Activated CD4-positive, CD25-positive, alpha-beta regulatory T cell treated with anti-CD3 and anti-CD28 coated beads, Interleukin-2, amount 50 U/mL, for 24 hours (primary cell): ENCODE measurements around the gene RABGGTA.
"Not testable (repeated sequence)": the region's sequence is repeated elsewhere in the genome, so short reads cannot be mapped to it uniquely, and the experiment has no call there.

Experiments
- ATAC-seq, 2 donors: fragments of 150-1000 bp; cut with Tn5 transposase; one replicate each; pipeline ENCODE4 v1.10.0; 2021; ENCODE audit warnings: mild to moderate bottlenecking in 1 of 2, moderate library complexity in 1 of 2

RABGGTA gene

DNA sequence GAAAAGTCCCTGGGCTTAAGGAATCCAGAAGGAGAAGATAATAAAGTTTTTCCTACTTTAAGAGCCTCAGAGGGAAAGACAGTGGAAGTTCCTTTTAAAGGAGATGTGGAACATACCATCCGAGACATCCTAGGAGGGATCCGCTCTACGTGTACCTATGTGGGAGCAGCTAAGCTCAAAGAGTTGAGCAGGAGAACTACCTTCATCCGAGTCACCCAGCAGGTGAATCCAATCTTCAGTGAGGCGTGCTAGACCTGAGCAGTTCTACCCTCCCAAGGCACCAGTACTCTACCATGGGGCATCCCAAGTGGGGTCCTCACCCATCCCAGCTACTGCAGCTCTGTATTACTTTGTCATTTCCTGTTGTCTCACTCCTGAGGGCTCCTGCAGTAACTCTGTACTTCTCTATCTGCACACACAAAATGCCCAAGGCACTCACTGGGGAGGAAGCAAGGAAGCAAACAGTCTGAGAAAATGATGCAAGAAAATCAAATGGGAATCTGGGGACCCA is 32.8 kb downstream of the RABGGTA start:
- no peak for ATAC-seq

GRCh38 chr14:24238123-24238522 is 33.3 kb downstream of the RABGGTA start:
- ATAC-seq: no peak

DNA sequence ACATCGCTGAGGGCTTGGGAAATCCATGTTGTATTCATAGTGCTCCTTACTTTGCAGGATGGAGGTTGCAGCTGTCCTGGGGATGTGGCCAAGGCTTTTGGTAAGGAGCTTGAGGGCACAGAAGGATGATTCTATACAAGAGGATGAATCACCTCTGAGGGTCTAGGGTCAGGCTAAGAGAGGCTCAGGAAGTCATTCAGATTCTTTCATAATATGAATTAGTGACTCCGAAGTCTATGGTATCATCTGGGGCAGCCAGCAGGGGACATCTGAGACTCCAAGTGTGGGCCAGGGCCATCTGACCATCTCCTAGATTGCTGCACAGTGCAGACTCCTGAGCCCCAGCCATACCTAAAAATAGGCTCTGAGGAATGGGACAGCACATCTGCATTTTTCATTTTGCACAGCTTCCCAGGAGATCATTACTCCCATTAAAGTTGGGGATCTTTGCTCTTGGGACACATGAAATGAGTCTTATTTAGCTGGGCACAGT is 33.9 kb downstream of the RABGGTA start:
- ATAC-seq: no peak

DNA sequence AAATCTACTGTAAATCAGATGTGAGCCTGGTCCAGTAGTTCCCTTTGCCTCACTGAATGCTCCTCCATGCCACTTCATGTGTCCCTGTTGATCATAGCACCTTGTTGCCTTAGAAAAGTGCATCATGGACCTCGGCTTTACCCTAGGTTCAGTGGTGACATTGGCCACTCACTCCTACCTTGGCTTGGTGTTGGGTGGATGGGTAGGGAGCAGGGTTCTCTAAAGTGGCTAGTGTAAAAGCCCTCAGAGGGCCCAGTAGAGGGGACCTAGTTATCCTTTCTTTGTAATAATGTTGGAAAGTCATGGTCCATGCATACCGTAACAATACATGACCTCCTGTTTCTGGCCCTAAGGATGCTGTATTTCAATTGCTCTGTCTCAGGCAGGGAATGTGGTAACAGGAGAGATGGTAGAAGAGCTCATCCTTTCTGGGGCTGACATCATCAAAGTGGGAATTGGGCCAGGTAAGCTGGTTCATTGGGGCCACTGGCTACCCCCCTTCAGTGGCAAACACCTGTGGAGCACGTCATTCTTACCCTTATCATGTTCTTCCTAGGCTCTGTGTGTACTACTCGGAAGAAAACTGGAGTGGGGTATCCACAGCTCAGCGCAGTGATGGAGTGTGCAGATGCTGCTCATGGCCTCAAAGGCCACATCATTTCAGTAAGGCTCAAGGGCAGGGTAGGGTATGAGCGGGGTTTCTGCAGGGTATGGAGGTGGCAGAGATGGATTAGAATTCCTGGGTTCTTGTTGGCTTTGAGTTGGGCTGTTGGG is 34.5 kb downstream of the RABGGTA start:
- no peak for ATAC-seq

DNA sequence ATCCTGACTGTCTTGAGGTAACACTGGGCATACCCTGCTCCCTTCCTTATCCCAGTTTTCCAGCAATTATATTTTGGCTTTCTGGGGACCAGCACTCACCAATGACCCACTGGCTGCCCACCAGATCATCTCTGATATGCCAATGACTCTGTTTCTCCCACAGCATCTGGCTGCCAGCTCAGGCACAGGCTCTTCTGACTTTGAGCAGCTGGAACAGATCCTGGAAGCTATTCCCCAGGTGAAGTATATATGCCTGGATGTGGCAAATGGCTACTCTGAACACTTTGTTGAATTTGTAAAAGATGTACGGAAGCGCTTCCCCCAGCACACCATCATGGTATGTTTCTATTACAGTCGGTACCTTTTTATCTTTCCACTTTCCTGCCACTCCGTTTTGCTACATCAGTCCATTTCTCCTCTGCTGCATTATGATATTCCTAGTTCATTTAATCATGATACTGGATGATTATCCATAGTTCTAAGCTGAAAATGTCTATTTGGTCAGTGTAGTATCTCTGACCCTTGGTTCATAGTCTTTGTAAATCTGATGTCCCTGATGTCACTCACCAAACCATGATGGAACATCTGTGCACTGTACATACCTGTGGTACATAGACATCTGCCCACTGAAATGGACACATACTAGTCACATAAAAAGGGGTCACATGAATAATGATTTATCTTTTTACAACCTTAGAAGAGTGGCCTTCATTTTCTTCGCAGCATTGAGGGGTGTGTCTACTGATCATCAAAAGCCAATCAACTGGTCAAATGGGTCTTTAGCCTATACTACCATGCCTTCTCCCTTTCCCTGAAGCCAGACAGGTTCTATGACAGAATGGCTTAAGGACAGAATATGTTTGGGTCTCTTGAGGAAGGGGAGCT is 35.4 kb downstream of the RABGGTA start:
- ATAC-seq: no peak

DNA sequence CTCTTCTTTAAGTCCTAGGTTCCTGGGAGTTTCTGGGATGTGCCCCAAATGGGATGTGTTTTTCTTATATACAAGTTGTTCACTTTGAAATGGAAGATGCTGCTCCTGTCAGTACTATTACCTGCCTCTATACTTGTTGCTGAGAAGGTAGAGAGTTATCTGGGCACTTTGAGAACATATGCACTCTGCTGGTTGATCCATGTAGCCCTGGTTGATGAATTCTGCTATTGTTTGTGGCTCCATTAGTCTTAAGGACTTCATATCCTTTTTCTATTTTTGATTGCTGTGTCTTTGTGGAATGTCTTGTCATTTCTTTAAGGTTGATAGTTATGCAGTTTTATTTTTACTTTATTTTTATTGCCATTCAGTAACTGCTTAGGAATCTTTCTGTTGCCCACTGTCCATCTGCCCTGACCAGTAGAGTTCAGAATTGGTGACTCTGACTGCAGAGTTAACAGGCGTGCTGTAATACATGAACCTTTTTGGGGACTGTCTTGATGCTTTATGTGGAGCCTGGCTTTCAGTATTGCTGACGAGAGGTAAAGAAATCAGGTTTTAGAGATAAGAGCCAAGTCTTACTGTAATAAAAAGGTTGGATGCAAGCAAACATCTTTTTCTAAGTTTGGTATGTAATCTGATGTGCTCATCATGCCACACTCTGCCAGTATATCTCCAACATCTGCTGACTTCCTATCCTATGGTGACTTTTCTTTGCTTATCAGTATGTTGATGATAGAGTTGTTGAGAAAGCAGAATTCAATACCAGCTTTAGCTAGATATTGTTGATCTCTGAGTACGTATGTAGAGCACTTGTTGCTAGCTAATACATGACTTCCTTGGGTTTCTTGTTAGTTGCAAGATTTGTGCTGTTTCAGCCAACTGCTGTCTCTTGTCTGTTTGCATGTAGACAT is 37.0 kb downstream of the RABGGTA start:
- ATAC-seq: no peak

DNA sequence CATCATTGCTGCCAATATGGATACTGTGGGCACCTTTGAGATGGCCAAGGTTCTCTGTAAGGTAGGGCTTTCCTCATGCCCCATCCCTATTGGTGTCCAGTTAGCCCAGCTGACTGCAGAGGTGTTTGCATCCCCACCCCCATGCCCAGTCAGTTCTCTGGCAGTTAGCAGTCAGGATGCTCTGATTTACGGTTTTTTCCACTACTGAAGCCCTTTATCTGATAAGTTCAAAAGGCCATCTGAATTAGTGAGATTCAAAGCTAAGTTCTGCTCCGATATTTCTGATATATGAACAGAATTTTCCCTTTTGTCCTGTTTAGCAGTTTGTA is 37.9 kb downstream of the RABGGTA start:
- no peak for ATAC-seq

- peak; percentile 33 to 39 for ATAC-seq
Measured at GRCh38 chr14:24232645-24233537, 38.5 kb downstream of the RABGGTA start, which contains the start of gene GMPR2. Gene GMPR2 (plus strand): TSS chr14:24232929. CDS start chr14:24233254, 325 bp downstream.

GRCh38 chr14:24232121-24232644 is 39.2 kb downstream of the RABGGTA start, which contains the start of gene NEDD8:
Gene NEDD8 (minus strand): TSS chr14:24232367. CDS start chr14:24232267, 100 bp downstream.
- peak; percentile 95 for ATAC-seq

GRCh38 chr14:24231263-24232120 is 39.9 kb downstream of the RABGGTA start:
- no peak for ATAC-seq

DNA sequence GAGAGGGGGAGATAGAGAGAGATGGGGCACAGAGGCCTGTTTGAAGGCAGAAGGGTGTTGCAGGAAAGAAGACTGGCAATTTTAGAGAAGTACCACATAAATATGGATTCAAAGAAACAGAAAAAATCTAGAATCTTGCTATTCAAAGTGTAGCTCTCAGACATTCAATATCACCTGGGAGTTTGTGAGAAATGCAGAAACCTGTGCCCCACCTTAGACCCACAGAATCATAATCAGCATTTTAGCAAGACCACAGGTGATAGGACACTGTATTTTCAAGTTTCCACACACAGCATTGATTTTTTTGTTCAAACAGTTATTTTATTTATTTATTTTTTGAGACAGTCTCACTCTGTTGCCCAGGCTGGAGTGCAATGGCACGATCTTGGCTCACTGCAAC is 42.5 kb downstream of the RABGGTA start:
- ATAC-seq: no peak

GRCh38 chr14:24226473-24226872 is 44.9 kb downstream of the RABGGTA start:
- no peak for ATAC-seq

DNA sequence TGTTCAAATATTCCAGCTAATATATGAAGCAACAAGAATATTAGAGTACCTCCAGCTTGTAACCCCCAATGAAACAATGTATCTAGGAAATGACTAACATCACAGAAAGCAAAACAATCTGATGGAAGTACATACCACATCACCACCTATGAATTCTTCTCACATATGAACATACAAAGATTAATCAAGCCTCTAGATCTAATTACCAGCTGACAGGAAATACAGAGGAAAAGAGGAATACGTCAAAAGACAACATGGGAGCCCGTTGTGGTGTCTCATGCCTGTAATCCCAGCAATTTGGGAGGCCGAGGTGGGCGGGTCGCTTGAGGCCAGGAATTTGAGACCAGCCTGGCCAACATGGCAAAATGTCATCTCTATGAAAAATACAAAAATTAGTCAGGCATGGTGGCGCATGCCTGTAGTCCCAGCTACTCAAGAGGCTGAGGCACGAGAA is 46.8 kb downstream of the RABGGTA start:
- no peak for ATAC-seq

GRCh38 chr14:24222987-24223386 is 48.4 kb downstream of the RABGGTA start:
- ATAC-seq: not testable (repeated sequence)

DNA sequence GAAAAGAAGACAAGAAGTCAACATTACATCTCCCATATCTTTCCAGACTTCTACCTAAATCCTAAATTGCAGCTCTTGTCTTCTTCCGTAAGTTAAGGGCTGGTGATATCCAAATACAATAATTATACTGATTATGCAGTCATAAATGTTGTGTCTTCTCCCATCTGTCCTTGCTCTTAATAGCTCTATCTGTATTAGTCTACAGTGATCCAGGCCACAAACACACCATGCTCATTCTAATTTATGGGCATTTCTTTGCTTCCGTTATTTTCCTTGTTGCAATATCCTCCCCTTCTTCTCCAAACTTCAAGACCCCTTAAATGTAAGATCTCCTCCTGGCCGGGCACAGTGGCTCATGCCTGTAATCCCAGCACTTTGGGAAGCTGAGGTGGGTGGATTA is 51.9 kb downstream of the RABGGTA start:
- ATAC-seq: no peak

DNA sequence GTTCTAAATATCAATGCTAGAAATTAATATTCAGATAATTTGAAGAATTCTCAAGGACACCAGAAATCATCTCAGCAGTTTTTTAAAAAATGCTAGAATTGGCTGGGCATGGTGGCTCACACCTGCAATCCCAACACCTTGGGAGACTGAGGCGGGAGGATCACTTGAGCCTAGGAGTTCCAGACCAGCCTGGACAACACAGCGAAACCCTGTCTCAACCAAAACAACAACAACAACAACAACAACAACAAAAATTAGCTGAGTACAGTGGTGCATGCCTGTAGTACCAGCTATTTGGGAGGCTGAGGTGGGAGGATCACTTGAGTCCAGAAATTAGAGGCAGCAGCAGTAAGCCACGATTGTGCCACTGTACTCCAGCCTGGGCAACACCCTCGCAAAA is 52.3 kb downstream of the RABGGTA start:
- no peak for ATAC-seq

GRCh38 chr14:24216876-24217275 is 54.5 kb downstream of the RABGGTA start:
- ATAC-seq: not testable (repeated sequence)

GRCh38 chr14:24216345-24216699 is 55.1 kb downstream of the RABGGTA start:
- ATAC-seq: no peak
